Endothelial cell of umbilical vein (primary cell): ENCODE data around the gene PTPN3. TPM values are rescaled to one million over a fixed set of nuclear protein-coding genes. Genes with fewer than 3 reads are reported as not detected.

Experiments used
- BruUV-seq: library from RNA; stranded (reverse); fragments of 400-500 nt; replicated peaks from 2 replicates; lab custom pipeline; 2021; lab: Mats Ljungman, UMichigan
- CTCF ChIA-PET: fragments of 300-600, 350-600 bp; sonication (Branson Sonifier 250); formaldehyde crosslinking; loops from one replicate; lab custom pipeline; 2021; ENCODE audit warnings: antibody characterized with exemption, inconsistent platforms; lab: Charles Lee
- POLR2A ChIA-PET: fragments of 300-600, 350-600 bp; sonication (Branson Sonifier 250); formaldehyde crosslinking; loops from one replicate; lab custom pipeline; 2021; ENCODE audit warnings: antibody characterized with exemption, inconsistent platforms; lab: Charles Lee
- DNase-seq: peaks from one replicate; pipeline ENCODE4 v3.0.0-alpha.2; 2011; ENCODE audit warnings: low read depth, low spot score
- FAIRE-seq: peaks from 2 replicates; lab custom pipeline; 2011; peaks lifted over from hg19 to GRCh38; lab: Jason Lieb, UNC
- H2AFZ ChIP-seq: 2 replicates; pipeline ENCODE4 v1.6.0; 2012; ENCODE audit warnings: low read depth, low read length, control low read depth, inconsistent platforms
- H3K27ac ChIP-seq: 2 replicates; pipeline ENCODE4 v1.5.1; 2011; ENCODE audit warnings: low read depth, mild to moderate bottlenecking, control low read depth, low read length, moderate library complexity; ENCODE audit not compliant: insufficient read depth
- H3K27me3 ChIP-seq, 2 experiments: 2 replicates each; pipeline versions ENCODE4 v1.6.0 to v1.6.1; 2011; ENCODE audit warnings: low read length in 2 of 2, mixed read lengths in 1 of 2; ENCODE audit not compliant: control insufficient read depth in 2 of 2, insufficient read depth in 2 of 2
- H3K36me3 ChIP-seq, 2 experiments: 2 replicates in 1 of 2; 3 replicates in 1 of 2; pipeline ENCODE4 v1.5.1; 2011; ENCODE audit warnings: low read length in 2 of 2, mild to moderate bottlenecking in 1 of 2, moderate library complexity in 1 of 2; ENCODE audit not compliant: control insufficient read depth in 2 of 2, insufficient read depth in 2 of 2; ENCODE audit errors: extremely low read depth in 1 of 2
- H3K4me1 ChIP-seq: 3 replicates; pipeline ENCODE4 v1.5.1; 2011; ENCODE audit warnings: mild to moderate bottlenecking, low read length; ENCODE audit not compliant: control insufficient read depth, insufficient read depth; ENCODE audit errors: extremely low read depth
- H3K4me2 ChIP-seq: 2 replicates; pipeline ENCODE4 v1.6.1; 2011; ENCODE audit warnings: low read length, control low read depth, mixed read lengths; ENCODE audit not compliant: insufficient read depth
- H3K4me3 ChIP-seq, 3 experiments: fragments of 200-600 bp in 1 of 3; sonication (generic), shearing (Covaris generic) in 1 of 3; replicated peaks in 1 of 3; 2 replicates each; pipeline ENCODE4 v1.5.1; 2011 to 2016; ENCODE audit warnings: control low read depth in 3 of 3, low read length in 3 of 3, mild to moderate bottlenecking in 2 of 3, inconsistent platforms in 1 of 3, low read depth in 1 of 3, moderate library complexity in 1 of 3; ENCODE audit not compliant: insufficient read depth in 1 of 3
- H3K79me2 ChIP-seq: 2 replicates; pipeline ENCODE4 v1.6.0; 2012; ENCODE audit warnings: low read length, inconsistent platforms; ENCODE audit not compliant: control insufficient read depth, insufficient read depth
- H3K9ac ChIP-seq: replicated peaks from 2 replicates; pipeline ENCODE3; 2011; ENCODE audit warnings: low read length, control low read depth; ENCODE audit not compliant: insufficient read depth; ENCODE audit errors: extremely low read depth
- H3K9me1 ChIP-seq: replicated peaks from 3 replicates; pipeline ENCODE4 v1.6.0; 2011; ENCODE audit warnings: mild to moderate bottlenecking, low read length; ENCODE audit not compliant: control insufficient read depth, insufficient read depth; ENCODE audit errors: extremely low read depth
- H3K9me3 ChIP-seq: replicated peaks from 2 replicates; pipeline ENCODE4 v1.5.1; 2012; ENCODE audit warnings: low read length, inconsistent platforms; ENCODE audit not compliant: control insufficient read depth, insufficient read depth
- H4K20me1 ChIP-seq: replicated peaks from 2 replicates; pipeline ENCODE3; 2011; ENCODE audit warnings: mild to moderate bottlenecking, low read length; ENCODE audit not compliant: control insufficient read depth, insufficient read depth; ENCODE audit errors: extremely low read depth
- EZH2 ChIP-seq: IDR thresholded peaks from 2 replicates; pipeline ENCODE4 v1.6.1; 2012; ENCODE audit warnings: borderline replicate concordance, low read depth, mild to moderate bottlenecking, moderate library complexity, low read length, inconsistent platforms; ENCODE audit not compliant: severe bottlenecking
- FOS ChIP-seq: IDR thresholded peaks from 2 replicates; pipeline ENCODE4 v1.6.1; 2011; ENCODE audit warnings: mild to moderate bottlenecking, low read length, moderate library complexity, borderline replicate concordance; ENCODE audit not compliant: insufficient read depth
- GATA2 ChIP-seq: IDR thresholded peaks from 2 replicates; pipeline ENCODE4 v1.7.0; 2011; ENCODE audit warnings: low read depth, mild to moderate bottlenecking, moderate library complexity, mixed read lengths, low read length; ENCODE audit not compliant: insufficient read length, insufficient read depth
- JUN ChIP-seq: IDR thresholded peaks from 2 replicates; pipeline ENCODE4 v1.6.1; 2011; ENCODE audit warnings: borderline replicate concordance, low read depth; ENCODE audit not compliant: insufficient read length, insufficient read depth
- MYC ChIP-seq: IDR thresholded peaks from one replicate; pipeline ENCODE4 v1.6.1; 2011; ENCODE audit warnings: mild to moderate bottlenecking, low read depth, low read length
- POLR2A ChIP-seq: IDR thresholded peaks from 2 replicates; pipeline ENCODE4 v1.6.1; 2012; ENCODE audit warnings: low read depth, mild to moderate bottlenecking, control low read depth, low read length
- POLR2AphosphoS5 ChIP-seq: IDR thresholded peaks from 2 replicates; pipeline ENCODE4 v1.6.1; 2012; ENCODE audit warnings: low read depth, mild to moderate bottlenecking, control low read depth, low read length, moderate library complexity; ENCODE audit not compliant: insufficient read depth
- dilution Hi-C: fragments of 300-500 bp; cut with MboI; formaldehyde crosslinking; loops from one replicate; pipeline ENCODE4 v1.15.0; 2019; ENCODE audit warnings: low sequenced_read_pairs; ENCODE audit not compliant: extremely low pct_ligation_motif_present
- intact Hi-C: fragments of 100-400 bp; cut with micrococcal nuclease; formaldehyde crosslinking; loops from one replicate; pipeline ENCODE4 v1.10.0; 2022
- polyA plus RNA-seq, 4 experiments: library from polyadenylated mRNA; depleted of rRNA in 3 of 4; stranded (reverse) in 3 of 4; unstranded in 1 of 4; fragments of >200 nt; gene quantifications; 2 replicates each; pipeline versions ENCODE4 v1.2.1 to v1.2.3, GENCODE V29; 2011 to 2012; ENCODE audit warnings: missing spikeins in 1 of 4
- total RNA-seq: library from RNA; stranded (reverse); gene quantifications from 2 replicates; pipeline ENCODE4 v1.2.3, GENCODE V29; 2021
- TF ChIP-seq, protein P1 (sequence below): IDR thresholded peaks from 2 replicates; pipeline ENCODE4 v1.6.1; 2011; ENCODE audit not compliant: insufficient read depth, insufficient read length

Gene PTPN3
- total and polyA plus RNA-seq, 2 donors (not counting 3 experiments of a cell fraction or from before 2014, with no cell fraction given): 0.01 TPM; not detected in 1

DNA sequence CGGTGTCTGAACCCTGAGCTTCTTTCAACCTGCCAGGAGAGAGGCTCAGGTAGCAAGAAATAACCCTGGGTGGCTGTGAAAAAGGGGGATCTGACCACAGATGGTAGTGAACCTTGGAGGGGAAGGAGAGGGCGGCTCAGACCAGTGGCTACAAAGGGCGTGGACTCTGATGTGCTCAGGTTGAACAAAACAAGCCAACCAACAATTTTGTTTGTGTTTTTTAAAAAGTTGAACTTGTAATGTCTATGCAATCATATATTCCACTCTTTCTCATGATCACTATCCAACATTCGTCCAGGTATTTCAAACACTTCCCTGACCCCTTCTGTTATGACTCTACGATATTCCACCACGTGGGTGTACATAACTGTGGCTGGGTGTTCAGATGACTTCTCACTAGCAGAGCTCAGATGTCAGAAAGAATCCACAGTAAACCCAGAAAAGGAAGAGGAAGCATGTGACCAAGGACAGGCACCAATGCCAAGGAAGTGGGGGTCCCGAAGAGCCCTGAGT lies 20.0 kb downstream of the PTPN3 start:
- ChIA-PET POLR2A (no interaction called here), CTCF (interaction anchor here (1.6 kb wide), 1 partner anchor 9 kb away, joined by 13 read pairs; no protein-coding TSS in a partner anchor)
- FAIRE-seq (no peak), DNase-seq (no peak)
- intact Hi-C loops: no loop called here
- Histone ChIP-seq H3K27me3 (peaks cover 16 to 22% of the 10 kb centered on the region in 2 experiments), H3K9me3 (no peaks in the 10 kb centered on the region), H3K36me3 (no peaks in the 10 kb centered on the region), H3K4me1 (no peaks in the 10 kb centered on the region), H3K79me2 (no peaks in the 10 kb centered on the region), H3K27ac (no peak overlapping the region), H3K4me2 (no peak overlapping the region), H4K20me1 (no peaks in the 10 kb centered on the region), H3K4me3 (no peak overlapping the region), H2AFZ (no peak overlapping the region), H3K9ac (no peak overlapping the region), H3K9me1 (no peaks in the 10 kb centered on the region)
- TF ChIP-seq POLR2AphosphoS5: no peak
- no peak for TF ChIP-seq GATA2
- TF ChIP-seq FOS: no peak
- TF ChIP-seq, protein P1, sequence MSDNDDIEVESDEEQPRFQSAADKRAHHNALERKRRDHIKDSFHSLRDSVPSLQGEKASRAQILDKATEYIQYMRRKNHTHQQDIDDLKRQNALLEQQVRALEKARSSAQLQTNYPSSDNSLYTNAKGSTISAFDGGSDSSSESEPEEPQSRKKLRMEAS: no peak
- TF ChIP-seq MYC: no peak
- TF ChIP-seq JUN: no peak
- no peak for TF ChIP-seq POLR2A
- TF ChIP-seq EZH2: no peak
- no TSS peak for BruUV-seq
- dilution Hi-C loops: no loop called here
